Measurements from ENCODE around the gene KCNC1. TPM values are rescaled to one million over a fixed set of nuclear protein-coding genes. Genes with fewer than 3 reads are reported as not detected.
A peak's percentile ranks its signal among the peaks of the same experiment; 100 is the strongest.

KCNC1 gene
- total RNA-seq, 4 donors from 2014 or later: not detected

- intact Hi-C loops (cut with DNase I): no loop called here
- Histone ChIP-seq H3K27ac (replicated peaks in 1 of 4) (peak overlapping the region in 3 of 4 donors; percentile 1 to 62 (median 49)), H3K9me3 (no peaks in the 10 kb centered on the region), H3K4me1 (peaks cover 15 to 20% (median 18%) of the 10 kb centered on the region in 4 donors), H3K36me3 (no peaks in the 10 kb centered on the region), H3K4me3 (no peak overlapping the region), H3K27me3 (no peaks in the 10 kb centered on the region)
- TF ChIP-seq CTCF (IDR thresholded peaks at IDR 0.05): no peak
- no peak for TF ChIP-seq POLR2A (IDR thresholded peaks at IDR 0.05; ENCODE audit: low read depth)
- no peak for TF ChIP-seq EP300 (IDR thresholded peaks at IDR 0.05)
- no peak for TF ChIP-seq POLR2AphosphoS5 (IDR thresholded peaks at IDR 0.05)
- no peak for DNase-seq (ENCODE audit: extremely low spot score)
- 58% methylated on average over 5 of the region's 5 CpGs for WGBS
These were observed 87.8 kb downstream of the KCNC1 start for GRCh38 chr11:17822401-17822781.

- Histone ChIP-seq H3K4me3 (no peak overlapping the region), H3K4me1 (peaks cover 7 to 26% (median 22%) of the 10 kb centered on the region in 4 donors), H3K9me3 (no peaks in the 10 kb centered on the region), H3K27ac (replicated peaks in 1 of 4) (no peak overlapping the region), H3K36me3 (no peaks in the 10 kb centered on the region), H3K27me3 (no peaks in the 10 kb centered on the region)
- 96% methylated on average over 5 of the region's 5 CpGs for WGBS
- intact Hi-C loops (cut with DNase I): no loop called here
- TF ChIP-seq POLR2AphosphoS5 (IDR thresholded peaks at IDR 0.05): no peak
- TF ChIP-seq POLR2A (IDR thresholded peaks at IDR 0.05; ENCODE audit: low read depth): no peak
- TF ChIP-seq EP300 (IDR thresholded peaks at IDR 0.05): no peak
- no peak for TF ChIP-seq CTCF (IDR thresholded peaks at IDR 0.05)
- DNase-seq (ENCODE audit: extremely low spot score): no peak
These were observed 92.4 kb downstream of the KCNC1 start for GRCh38 chr11:17827006-17827405.

GRCh38 chr11:17828311-17828751, 93.8 kb downstream of the KCNC1 start:
- intact Hi-C loops (cut with DNase I): no loop called here
- Histone ChIP-seq H3K36me3 (no peaks in the 10 kb centered on the region), H3K9me3 (no peaks in the 10 kb centered on the region), H3K27ac (replicated peaks in 1 of 4) (peak overlapping the region in 1 of 4 donors; percentile 47), H3K4me1 (peaks cover 0 to 16% (median 13%) of the 10 kb centered on the region in 4 donors), H3K27me3 (no peaks in the 10 kb centered on the region), H3K4me3 (no peak overlapping the region)
- TF ChIP-seq POLR2AphosphoS5 (IDR thresholded peaks at IDR 0.05) (peak in 1 of 2 donors; percentile 26), EP300 (IDR thresholded peaks at IDR 0.05) (no peak)
- no peak for DNase-seq (ENCODE audit: extremely low spot score)
- WGBS: 53% methylated on average over 9 of the region's 9 CpGs

GRCh38 chr11:17831228-17831627, 96.6 kb downstream of the KCNC1 start:
- intact Hi-C loops (cut with DNase I): no loop called here
- DNase-seq (ENCODE audit: extremely low spot score): no peak
- Histone ChIP-seq H3K4me3 (no peak overlapping the region), H3K9me3 (no peaks in the 10 kb centered on the region), H3K27ac (replicated peaks in 1 of 4) (no peak overlapping the region), H3K36me3 (no peaks in the 10 kb centered on the region), H3K4me1 (peaks cover 0 to 16% (median 13%) of the 10 kb centered on the region in 4 donors), H3K27me3 (no peaks in the 10 kb centered on the region)
- no peak for TF ChIP-seq POLR2A (IDR thresholded peaks at IDR 0.05; ENCODE audit: low read depth)
- no peak for TF ChIP-seq EP300 (IDR thresholded peaks at IDR 0.05)
- no peak for TF ChIP-seq CTCF (IDR thresholded peaks at IDR 0.05)
- TF ChIP-seq POLR2AphosphoS5 (IDR thresholded peaks at IDR 0.05): no peak
- no CpG with 5 or more reads among the region's 1 CpG for WGBS

GRCh38 chr11:17831883-17832282, 97.3 kb downstream of the KCNC1 start:
- Histone ChIP-seq H3K4me1 (peaks cover 0 to 16% (median 13%) of the 10 kb centered on the region in 4 donors), H3K4me3 (no peak overlapping the region), H3K36me3 (no peaks in the 10 kb centered on the region), H3K9me3 (no peaks in the 10 kb centered on the region), H3K27me3 (no peaks in the 10 kb centered on the region), H3K27ac (replicated peaks in 1 of 4) (no peak overlapping the region)
- TF ChIP-seq POLR2A (IDR thresholded peaks at IDR 0.05; ENCODE audit: low read depth) (no peak), POLR2AphosphoS5 (IDR thresholded peaks at IDR 0.05) (no peak), EP300 (IDR thresholded peaks at IDR 0.05) (no peak)
- intact Hi-C loops (cut with DNase I): no loop called here
- no peak for DNase-seq (ENCODE audit: extremely low spot score)
- WGBS: 98% methylated on average over 3 of the region's 3 CpGs

Other genes starting within 250 kb of the KCNC1 start
- gene USH1C, start 190.4 kb upstream of the KCNC1 start, total RNA-seq: not detected
- not detected for gene OTOG, start 187.5 kb upstream of the KCNC1 start, total RNA-seq
- not detected for gene MYOD1, start 15.2 kb upstream of the KCNC1 start, total RNA-seq

Measured in esophagus muscularis mucosa (tissue), 4 donors.